MM.1S (cell line): ENCODE measurements around the gene C19orf73.

ENCODE experiments used
- EZH2 ChIP-seq: fragments of 300-600 bp; sonication (generic); optimal IDR thresholded peaks from 2 replicates; pipeline ENCODE3; 2017; ENCODE audit warnings: low read depth, mild to moderate bottlenecking, antibody characterized with exemption, low read length, mixed read lengths
- EZH2phosphoT487 ChIP-seq: fragments of 300-600 bp; sonication (generic); IDR thresholded peaks from 2 replicates; pipeline ENCODE4 v1.6.1; 2018; ENCODE audit warnings: antibody characterized with exemption, low read length
- TF ChIP-seq, protein P1 (sequence below): fragments of 300-600 bp; sonication (generic); IDR thresholded peaks from 2 replicates; pipeline ENCODE4 v1.5.1; 2016; ENCODE audit warnings: antibody characterized with exemption, low read length, mixed read lengths

DNA sequence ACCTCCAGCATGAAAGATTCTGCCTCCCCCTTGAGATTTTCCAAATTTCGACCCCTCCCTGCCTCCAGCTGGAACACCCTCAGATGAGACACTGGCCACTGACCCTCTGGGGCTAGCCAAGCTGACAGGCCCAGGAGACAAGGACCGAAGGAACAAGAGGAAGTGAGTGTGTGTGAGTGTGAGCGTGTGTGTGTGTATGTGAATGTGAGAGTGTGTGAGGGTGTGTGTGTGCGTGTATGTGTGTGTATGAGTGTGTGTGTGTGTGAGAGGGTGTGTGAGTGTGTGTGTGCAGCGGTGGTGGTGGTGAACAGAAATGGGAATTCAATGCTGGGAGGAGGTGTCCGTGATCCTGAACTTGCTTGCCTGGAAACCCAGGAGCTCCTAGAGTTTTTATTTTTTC, 22.4 kb upstream of the C19orf73 start:
- TF ChIP-seq, protein P1, sequence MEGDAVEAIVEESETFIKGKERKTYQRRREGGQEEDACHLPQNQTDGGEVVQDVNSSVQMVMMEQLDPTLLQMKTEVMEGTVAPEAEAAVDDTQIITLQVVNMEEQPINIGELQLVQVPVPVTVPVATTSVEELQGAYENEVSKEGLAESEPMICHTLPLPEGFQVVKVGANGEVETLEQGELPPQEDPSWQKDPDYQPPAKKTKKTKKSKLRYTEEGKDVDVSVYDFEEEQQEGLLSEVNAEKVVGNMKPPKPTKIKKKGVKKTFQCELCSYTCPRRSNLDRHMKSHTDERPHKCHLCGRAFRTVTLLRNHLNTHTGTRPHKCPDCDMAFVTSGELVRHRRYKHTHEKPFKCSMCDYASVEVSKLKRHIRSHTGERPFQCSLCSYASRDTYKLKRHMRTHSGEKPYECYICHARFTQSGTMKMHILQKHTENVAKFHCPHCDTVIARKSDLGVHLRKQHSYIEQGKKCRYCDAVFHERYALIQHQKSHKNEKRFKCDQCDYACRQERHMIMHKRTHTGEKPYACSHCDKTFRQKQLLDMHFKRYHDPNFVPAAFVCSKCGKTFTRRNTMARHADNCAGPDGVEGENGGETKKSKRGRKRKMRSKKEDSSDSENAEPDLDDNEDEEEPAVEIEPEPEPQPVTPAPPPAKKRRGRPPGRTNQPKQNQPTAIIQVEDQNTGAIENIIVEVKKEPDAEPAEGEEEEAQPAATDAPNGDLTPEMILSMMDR, result no peak
- TF ChIP-seq EZH2phosphoT487 (no peak), EZH2 (no peak)
